Measurements from ENCODE around the gene FERMT1.
"Not testable (repeated sequence)": the region's sequence is repeated elsewhere in the genome, so short reads cannot be mapped to it uniquely, and the experiment has no call there.

The FERMT1 gene

DNA sequence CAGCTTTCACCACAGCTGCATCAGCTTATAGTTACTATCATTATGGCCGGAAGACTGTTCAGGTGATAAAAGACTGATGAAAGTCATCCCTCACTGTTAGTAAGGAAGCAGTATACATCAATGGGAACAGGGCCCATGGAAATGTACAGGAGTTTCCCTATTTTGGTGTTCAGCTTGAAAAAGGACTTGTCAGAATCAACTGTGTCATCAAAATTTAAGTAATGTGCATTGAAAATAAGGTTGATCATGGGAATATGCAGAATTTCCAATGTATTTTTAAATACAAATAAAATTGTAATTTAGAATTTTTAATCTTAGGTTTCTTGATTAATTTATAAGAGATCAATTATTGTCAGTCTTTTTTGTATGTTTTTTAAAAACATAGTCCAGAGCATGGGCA, 85.7 kb downstream of the FERMT1 start:
- Histone ChIP-seq H3K4me1 (ENCODE audit: insufficient read depth, low read length) (no peaks in the 10 kb centered on the region), H3K4me3 (ENCODE audit: low read depth in 1 of 2, low read length in 2 of 2) (no peak overlapping the region), H3K27me3 (ENCODE audit: control insufficient read depth in 1 of 2, insufficient read depth in 2 of 2, low read length in 2 of 2) (no peaks in the 10 kb centered on the region), H3K9ac (ENCODE audit: low read length) (no peak overlapping the region), H3K9me3 (ENCODE audit: low read length) (no peaks in the 10 kb centered on the region), H3K27ac (ENCODE audit: low read depth, low read length) (no peak overlapping the region), H3K36me3 (ENCODE audit: insufficient read depth, low read length) (peaks cover 45% of the 10 kb centered on the region)

GRCh38 chr20:6036213-6036612, 86.6 kb downstream of the FERMT1 start:
- H3K27me3 ChIP-seq (ENCODE audit: control insufficient read depth in 1 of 2, insufficient read depth in 2 of 2, low read length in 2 of 2) = no peaks in the 10 kb centered on the region
- no peak overlapping the region for H3K9ac ChIP-seq (ENCODE audit: low read length)
- H3K9me3 ChIP-seq (ENCODE audit: low read length) = no peaks in the 10 kb centered on the region
- H3K4me1 ChIP-seq (ENCODE audit: insufficient read depth, low read length) = no peaks in the 10 kb centered on the region
- H3K4me3 ChIP-seq (ENCODE audit: low read depth in 1 of 2, low read length in 2 of 2) = no peak overlapping the region
- H3K36me3 ChIP-seq (ENCODE audit: insufficient read depth, low read length) = peaks cover 45% of the 10 kb centered on the region
- H3K27ac ChIP-seq (ENCODE audit: low read depth, low read length) = no peak overlapping the region

DNA sequence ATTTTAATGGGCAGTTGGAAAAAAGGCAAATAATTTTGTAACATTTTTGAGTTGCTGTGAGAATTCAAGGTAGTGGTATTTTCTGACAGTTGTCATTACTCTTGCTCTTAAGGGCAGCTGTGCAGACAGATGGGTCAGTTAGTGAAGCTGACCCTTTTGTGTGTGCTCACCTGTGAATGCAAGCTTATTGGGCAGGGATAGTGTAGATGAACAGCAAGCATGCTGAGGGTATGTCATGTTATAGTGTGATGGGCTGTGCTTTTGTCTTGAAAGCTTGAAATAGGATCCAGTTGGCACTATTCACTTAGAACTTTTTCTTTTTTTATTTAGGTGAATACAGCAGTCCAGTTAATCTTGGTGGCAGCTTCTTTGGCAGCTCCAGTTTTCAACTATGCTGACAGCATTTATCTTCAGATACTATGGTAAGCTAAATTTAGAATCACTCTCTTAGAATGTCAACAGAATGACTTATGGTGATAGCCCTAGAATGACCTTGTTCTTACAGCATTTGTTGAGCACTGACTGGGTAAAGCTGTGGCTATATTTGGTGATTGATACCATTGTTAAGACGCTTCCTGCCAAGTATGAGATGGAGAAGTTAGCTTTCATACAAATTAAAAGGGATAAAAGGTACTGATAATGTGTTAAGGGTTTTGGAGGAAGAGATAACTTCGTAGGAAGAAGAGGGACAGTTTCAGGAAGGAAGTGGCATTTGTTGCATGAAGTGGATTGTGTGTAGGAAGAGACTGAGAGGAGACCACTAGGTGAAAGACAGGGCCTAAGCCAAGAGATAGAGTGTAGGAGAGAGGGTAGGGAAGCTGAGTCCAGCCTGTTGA, 88.5 kb downstream of the FERMT1 start:
- no peaks in the 10 kb centered on the region for H3K4me1 ChIP-seq (ENCODE audit: insufficient read depth, low read length)
- H3K4me3 ChIP-seq (ENCODE audit: low read depth in 1 of 2, low read length in 2 of 2) = no peak overlapping the region
- H3K36me3 ChIP-seq (ENCODE audit: insufficient read depth, low read length) = peaks cover 38% of the 10 kb centered on the region
- H3K27ac ChIP-seq (ENCODE audit: low read depth, low read length) = no peak overlapping the region
- no peaks in the 10 kb centered on the region for H3K9me3 ChIP-seq (ENCODE audit: low read length)
- no peaks in the 10 kb centered on the region for H3K27me3 ChIP-seq (ENCODE audit: control insufficient read depth in 1 of 2, insufficient read depth in 2 of 2, low read length in 2 of 2)
- no peak overlapping the region for H3K9ac ChIP-seq (ENCODE audit: low read length)

GRCh38 chr20:6032907-6033306, 89.9 kb downstream of the FERMT1 start:
- not testable (repeated sequence) for H3K27ac ChIP-seq (ENCODE audit: low read depth, low read length); H3K9me3 ChIP-seq (ENCODE audit: low read length); H3K4me3 ChIP-seq (ENCODE audit: low read depth in 1 of 2, low read length in 2 of 2); H3K27me3 ChIP-seq (ENCODE audit: control insufficient read depth in 1 of 2, insufficient read depth in 2 of 2, low read length in 2 of 2); H3K4me1 ChIP-seq (ENCODE audit: insufficient read depth, low read length); H3K9ac ChIP-seq (ENCODE audit: low read length)
- peaks cover 30% of the 10 kb centered on the region for H3K36me3 ChIP-seq (ENCODE audit: insufficient read depth, low read length)

DNA sequence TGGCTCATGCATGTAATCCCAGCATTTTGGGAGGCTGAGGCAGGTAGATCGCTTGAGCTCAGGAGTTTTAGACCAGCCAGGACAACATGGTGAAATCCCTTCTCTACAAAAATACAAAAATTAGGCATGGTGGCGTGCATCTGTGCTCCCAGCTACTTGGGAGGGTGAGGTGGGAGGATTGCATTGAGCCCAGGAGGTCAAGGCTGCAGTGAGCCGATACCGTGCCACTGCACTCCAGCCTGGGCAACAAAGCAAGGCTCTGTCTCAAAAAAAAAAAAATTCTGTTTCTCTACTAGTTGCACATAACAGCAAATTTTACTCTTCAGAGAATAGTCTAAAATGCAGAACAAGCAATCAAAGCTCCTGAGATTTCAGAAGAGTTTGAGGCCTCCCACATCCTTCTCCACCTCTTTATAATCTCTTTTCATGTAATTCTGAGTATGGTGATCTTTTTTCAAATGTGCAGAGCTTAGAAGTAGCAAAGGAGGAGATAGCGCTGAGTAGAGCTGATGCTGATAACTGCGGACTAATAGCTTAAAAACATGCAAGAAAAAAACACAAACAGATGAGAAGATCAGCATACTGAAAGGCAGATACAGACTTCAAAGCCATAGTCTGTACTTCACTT, 92.3 kb downstream of the FERMT1 start:
- H3K4me3 ChIP-seq (ENCODE audit: low read depth in 1 of 2, low read length in 2 of 2) = no peak overlapping the region
- no peaks in the 10 kb centered on the region for H3K4me1 ChIP-seq (ENCODE audit: insufficient read depth, low read length)
- H3K36me3 ChIP-seq (ENCODE audit: insufficient read depth, low read length) = peaks cover 24% of the 10 kb centered on the region
- H3K9me3 ChIP-seq (ENCODE audit: low read length) = no peaks in the 10 kb centered on the region
- no peak overlapping the region for H3K9ac ChIP-seq (ENCODE audit: low read length)
- no peaks in the 10 kb centered on the region for H3K27me3 ChIP-seq (ENCODE audit: control insufficient read depth in 1 of 2, insufficient read depth in 2 of 2, low read length in 2 of 2)
- H3K27ac ChIP-seq (ENCODE audit: low read depth, low read length) = no peak overlapping the region

DNA sequence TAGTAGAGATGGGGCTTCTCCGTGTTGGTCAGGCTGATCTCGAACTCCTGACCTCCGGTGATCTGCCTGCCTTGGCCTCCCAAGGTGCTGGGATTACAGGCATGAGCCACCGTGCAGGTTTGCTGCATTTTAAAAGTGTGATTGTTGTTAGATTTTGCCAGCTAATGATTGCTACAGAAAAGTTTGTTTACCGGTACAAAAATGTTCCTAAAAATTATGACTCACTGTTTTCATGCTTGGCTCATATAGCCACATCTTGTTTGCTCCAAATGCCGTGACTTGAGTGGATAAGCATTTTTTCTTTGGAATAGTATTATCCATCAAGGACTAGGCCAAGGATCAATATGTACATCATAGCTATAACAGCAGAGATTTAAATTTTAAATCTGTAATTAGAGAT, 93.3 kb downstream of the FERMT1 start:
- Histone ChIP-seq H3K4me3 (ENCODE audit: low read depth in 1 of 2, low read length in 2 of 2) (no peak overlapping the region), H3K9me3 (ENCODE audit: low read length) (no peaks in the 10 kb centered on the region), H3K27ac (ENCODE audit: low read depth, low read length) (no peak overlapping the region), H3K4me1 (ENCODE audit: insufficient read depth, low read length) (no peaks in the 10 kb centered on the region), H3K36me3 (ENCODE audit: insufficient read depth, low read length) (peaks cover 28% of the 10 kb centered on the region), H3K9ac (ENCODE audit: low read length) (no peak overlapping the region), H3K27me3 (ENCODE audit: control insufficient read depth in 1 of 2, insufficient read depth in 2 of 2, low read length in 2 of 2) (no peaks in the 10 kb centered on the region)

DNA sequence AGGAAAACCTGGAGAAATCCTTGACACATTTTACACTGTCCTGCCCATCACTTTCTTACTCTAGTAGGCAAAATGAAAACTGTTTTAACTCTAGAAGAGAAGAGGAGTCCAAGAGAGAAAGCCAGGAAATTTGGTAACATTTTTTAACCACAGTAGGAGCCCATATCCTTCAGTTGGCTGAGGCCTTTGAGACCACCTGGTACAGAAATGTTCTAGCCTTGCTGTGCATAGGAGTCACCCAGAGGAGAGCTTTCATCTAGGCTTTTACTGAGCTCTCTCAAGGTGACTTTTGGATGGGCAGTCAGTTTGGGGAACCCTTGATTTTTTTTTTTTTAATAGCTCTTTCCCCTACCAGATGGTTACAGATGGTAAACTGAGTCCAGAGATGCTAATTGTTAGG, 94.0 kb downstream of the FERMT1 start:
- no peak overlapping the region for H3K4me3 ChIP-seq (ENCODE audit: low read depth in 1 of 2, low read length in 2 of 2)
- H3K27me3 ChIP-seq (ENCODE audit: control insufficient read depth in 1 of 2, insufficient read depth in 2 of 2, low read length in 2 of 2) = no peaks in the 10 kb centered on the region
- H3K27ac ChIP-seq (ENCODE audit: low read depth, low read length) = no peak overlapping the region
- peaks cover 28% of the 10 kb centered on the region for H3K36me3 ChIP-seq (ENCODE audit: insufficient read depth, low read length)
- H3K9me3 ChIP-seq (ENCODE audit: low read length) = no peaks in the 10 kb centered on the region
- H3K9ac ChIP-seq (ENCODE audit: low read length) = no peak overlapping the region
- no peaks in the 10 kb centered on the region for H3K4me1 ChIP-seq (ENCODE audit: insufficient read depth, low read length)

DNA sequence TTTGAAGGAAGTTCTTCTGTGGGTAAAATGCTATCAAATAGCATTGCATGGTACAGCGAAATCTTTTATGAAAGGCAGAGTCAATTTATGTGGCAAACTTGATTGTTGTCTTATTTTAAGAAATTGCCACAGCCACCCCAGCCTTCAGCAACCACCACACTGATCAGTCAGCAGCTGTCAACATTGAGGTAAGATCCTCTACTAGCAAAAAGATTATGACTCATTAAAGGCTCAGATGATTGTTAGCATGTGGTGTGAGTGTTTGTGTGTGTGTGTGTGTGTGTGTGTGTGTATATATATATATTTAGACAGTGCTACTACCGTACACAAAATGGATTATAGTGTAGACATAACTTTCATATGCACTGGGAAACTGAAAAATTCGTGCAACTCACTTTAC, 96.8 kb downstream of the FERMT1 start:
- Histone ChIP-seq H3K4me3 (ENCODE audit: low read depth in 1 of 2, low read length in 2 of 2) (no peak overlapping the region), H3K27me3 (ENCODE audit: control insufficient read depth in 1 of 2, insufficient read depth in 2 of 2, low read length in 2 of 2) (no peaks in the 10 kb centered on the region), H3K27ac (ENCODE audit: low read depth, low read length) (no peak overlapping the region), H3K36me3 (ENCODE audit: insufficient read depth, low read length) (peaks cover 25% of the 10 kb centered on the region), H3K9me3 (ENCODE audit: low read length) (no peaks in the 10 kb centered on the region), H3K4me1 (ENCODE audit: insufficient read depth, low read length) (no peaks in the 10 kb centered on the region), H3K9ac (ENCODE audit: low read length) (no peak overlapping the region)
